GM19455 (cell line): ENCODE results near the gene RNF113B.

ENCODE experiments used
- ATAC-seq: cut with Tn5 transposase; IDR thresholded peaks from one replicate; pipeline ENCODE4 v1.9.1; 2021; ENCODE audit not compliant: unreplicated experiment

The RNF113B gene

GRCh38 chr13:98175043-98175442 is 2.0 kb downstream of the RNF113B start:
- ATAC-seq, result no peak

GRCh38 chr13:98174307-98174706 is 2.8 kb downstream of the RNF113B start:
- no peak for ATAC-seq

GRCh38 chr13:98173431-98174152 is 3.5 kb downstream of the RNF113B start:
- no peak for ATAC-seq

GRCh38 chr13:98172590-98173422 is 4.3 kb downstream of the RNF113B start:
- ATAC-seq, result no peak

- ATAC-seq, result no peak
Measured at GRCh38 chr13:98171900-98172589, 5.0 kb downstream of the RNF113B start.

- no peak for ATAC-seq
Measured at GRCh38 chr13:98169331-98169730, 7.7 kb downstream of the RNF113B start.

GRCh38 chr13:98162935-98163334 is 14.1 kb downstream of the RNF113B start:
- no peak for ATAC-seq

- ATAC-seq, result no peak
Measured at GRCh38 chr13:98158172-98158899, 18.7 kb downstream of the RNF113B start.

- ATAC-seq, result no peak
Measured at GRCh38 chr13:98157609-98158008, 19.5 kb downstream of the RNF113B start.

GRCh38 chr13:98157188-98157587 is 19.9 kb downstream of the RNF113B start:
- ATAC-seq, result no peak

GRCh38 chr13:98156259-98156658 is 20.8 kb downstream of the RNF113B start:
- ATAC-seq, result no peak

- no peak for ATAC-seq
Measured at GRCh38 chr13:98155475-98156109, 21.5 kb downstream of the RNF113B start.

GRCh38 chr13:98150832-98151479 is 26.1 kb downstream of the RNF113B start:
- no peak for ATAC-seq

GRCh38 chr13:98147521-98147920 is 29.5 kb downstream of the RNF113B start:
- no peak for ATAC-seq

GRCh38 chr13:98144801-98145350 is 32.2 kb downstream of the RNF113B start:
- ATAC-seq, result no peak

- ATAC-seq, result no peak
Measured at GRCh38 chr13:98144027-98144741, 32.9 kb downstream of the RNF113B start.

GRCh38 chr13:98143601-98144026 is 33.5 kb downstream of the RNF113B start:
- peak; percentile 14 for ATAC-seq

- peak; percentile 39 for ATAC-seq
Measured at GRCh38 chr13:98143157-98143553, 33.9 kb downstream of the RNF113B start.
